A549 (cell line): ENCODE results near the gene MPST. TPM values are rescaled to one million over a fixed set of nuclear protein-coding genes. Genes with fewer than 3 reads are reported as not detected.

Experiments used
- ATAC-seq, 2 experiments: fragments of 200-7000 bp in 1 of 2; fragments of >200 bp in 1 of 2; cut with Nextera tagmentation in 1 of 2; cut with Tn5 transposase in 1 of 2; 3 replicates each; pipeline versions ENCODE4 v1.8.0 to v1.9.1; 2018 to 2020; ENCODE audit warnings: mild to moderate bottlenecking in 1 of 2, moderate library complexity in 1 of 2
- CTCF ChIA-PET: fragments of 300-600 bp; sonication (Branson Sonifier 250); formaldehyde crosslinking; extraction: SDS; loops from one replicate; lab custom pipeline; 2021; ENCODE audit warnings: antibody characterized with exemption, inconsistent platforms; lab: Yijun Ruan, JAX
- POLR2A ChIA-PET: fragments of 350-600 bp; formaldehyde crosslinking; extraction: SDS; loops from one replicate; lab custom pipeline; 2021; ENCODE audit warnings: antibody characterized with exemption, inconsistent platforms; lab: Yijun Ruan, JAX
- DNase-seq, 2 experiments: peaks; one replicate each; pipeline versions ENCODE4 v3.0.0 to v3.0.0-alpha.2; 2011 to 2016; ENCODE audit warnings: low read depth in 1 of 2, low spot score in 1 of 2
- FAIRE-seq: peaks from 2 replicates; lab custom pipeline; 2011; peaks lifted over from hg19 to GRCh38; lab: Jason Lieb, UNC
- H3K27ac ChIP-seq, 2 experiments: fragments of >200 bp; sonication (Bioruptor Twin); formaldehyde crosslinking; 3 replicates each; pipeline ENCODE4 v1.5.1; 2016 to 2017
- H3K4me1 ChIP-seq: fragments of >200 bp; sonication (Bioruptor Twin); formaldehyde crosslinking; 3 replicates; pipeline ENCODE4 v1.6.1; 2016
- H3K4me2 ChIP-seq: fragments of >200 bp; sonication (Bioruptor Twin); formaldehyde crosslinking; 3 replicates; pipeline ENCODE4 v1.6.1; 2016
- H3K4me3 ChIP-seq: fragments of >200 bp; sonication (Bioruptor Twin); formaldehyde crosslinking; 3 replicates; pipeline ENCODE4 v1.5.1; 2016
- H3K9me3 ChIP-seq: fragments of >200 bp; sonication (Bioruptor Twin); formaldehyde crosslinking; 3 replicates; pipeline ENCODE4 v1.6.1; 2016
- ATOH8 ChIP-seq: fragments of 250-450 bp; sonication (Bioruptor Pico); IDR thresholded peaks from 2 replicates; pipeline ENCODE4 v1.5.0; 2020; ENCODE audit warnings: low read depth, mild to moderate bottlenecking, moderate library complexity
- CEBPB ChIP-seq, 2 experiments: fragments of >200 bp in 1 of 2; sonication (Bioruptor Twin) in 1 of 2; formaldehyde crosslinking in 1 of 2; IDR thresholded peaks; 2 replicates each; pipeline ENCODE4 v1.6.1; 2012 to 2016
- CHD2 ChIP-seq: fragments of 150-350 bp; IDR thresholded peaks from 2 replicates; pipeline ENCODE4 v1.6.1; 2014; ENCODE audit warnings: low read length; ENCODE audit not compliant: partially characterized antibody
- E2F6 ChIP-seq: IDR thresholded peaks from 2 replicates; pipeline ENCODE4 v1.6.1; 2012; ENCODE audit warnings: low read depth, borderline replicate concordance
- EHF ChIP-seq: fragments of 250-450 bp; sonication (Bioruptor Pico); IDR thresholded peaks from 2 replicates; pipeline ENCODE4 v1.5.0; 2020; ENCODE audit warnings: mild to moderate bottlenecking
- FOSB ChIP-seq: fragments of 250-450 bp; sonication (Bioruptor Pico); IDR thresholded peaks from 2 replicates; pipeline ENCODE4 v1.5.0; 2020; ENCODE audit warnings: mild to moderate bottlenecking, moderate library complexity
- HDAC2 ChIP-seq: fragments of 200-600 bp; sonication (generic); IDR thresholded peaks from 2 replicates; pipeline ENCODE4 v1.6.1; 2016
- HEYL ChIP-seq: fragments of 250-450 bp; sonication (Bioruptor Pico); IDR thresholded peaks from 2 replicates; pipeline ENCODE4 v1.8.0; 2021; ENCODE audit warnings: mild to moderate bottlenecking, moderate library complexity
- HOXA7 ChIP-seq: fragments of 250-450 bp; sonication (Bioruptor Pico); IDR thresholded peaks from 2 replicates; pipeline ENCODE4 v1.5.0; 2020; ENCODE audit warnings: mild to moderate bottlenecking, moderate library complexity
- HOXB13 ChIP-seq: fragments of 250-450 bp; sonication (Bioruptor Pico); IDR thresholded peaks from 2 replicates; pipeline ENCODE4 v1.5.0; 2020; ENCODE audit warnings: low read depth, mild to moderate bottlenecking, moderate library complexity
- HOXB5 ChIP-seq: fragments of 250-450 bp; sonication (Bioruptor Pico); IDR thresholded peaks from 2 replicates; pipeline ENCODE4 v1.5.0; 2020; ENCODE audit warnings: mild to moderate bottlenecking, moderate library complexity
- KDM5A ChIP-seq: fragments of 200-600 bp; sonication (generic); IDR thresholded peaks from 2 replicates; pipeline ENCODE4 v1.6.1; 2016; ENCODE audit warnings: antibody characterized with exemption, mild to moderate bottlenecking
- MAFK ChIP-seq: fragments of 450-650 bp; IDR thresholded peaks from 2 replicates; pipeline ENCODE4 v1.6.1; 2014; ENCODE audit not compliant: partially characterized antibody
- MAZ ChIP-seq: fragments of 150-350 bp; IDR thresholded peaks from 2 replicates; pipeline ENCODE4 v1.6.1; 2014; ENCODE audit warnings: antibody characterized with exemption, low read depth, low read length, borderline replicate concordance
- MYC ChIP-seq: IDR thresholded peaks from 2 replicates; pipeline ENCODE4 v1.6.1; 2012; ENCODE audit warnings: mild to moderate bottlenecking, inconsistent platforms, low read length, improper control_type of control experiment, borderline replicate concordance
- POLR2AphosphoS2 ChIP-seq: conservative IDR thresholded peaks from 2 replicates; pipeline ENCODE4 v1.6.1; 2012; ENCODE audit warnings: low read length, improper control_type of control experiment, inconsistent platforms
- RCOR1 ChIP-seq: fragments of 150-350 bp; IDR thresholded peaks from 2 replicates; pipeline ENCODE4 v1.6.1; 2014; ENCODE audit warnings: antibody characterized with exemption, low read length, low read depth
- RNF2 ChIP-seq: fragments of 200-600 bp; sonication (generic); IDR thresholded peaks from 2 replicates; pipeline ENCODE4 v1.6.1; 2016; ENCODE audit warnings: low read depth, mild to moderate bottlenecking, antibody characterized with exemption, moderate library complexity, borderline replicate concordance
- USF2 ChIP-seq: fragments of 450-650 bp; IDR thresholded peaks from 2 replicates; pipeline ENCODE4 v1.6.1; 2014; ENCODE audit warnings: antibody characterized with exemption
- ZFP36 ChIP-seq: fragments of 450-650 bp; IDR thresholded peaks from 2 replicates; pipeline ENCODE4 v1.6.1; 2014; ENCODE audit warnings: borderline replicate concordance; ENCODE audit not compliant: partially characterized antibody
- ZNF302 ChIP-seq: fragments of 250-450 bp; sonication (Bioruptor Pico); IDR thresholded peaks from 2 replicates; pipeline ENCODE4 v1.9.0; 2021; ENCODE audit warnings: inconsistent platforms, mild to moderate bottlenecking, moderate library complexity
- ZSCAN20 ChIP-seq: fragments of 250-450 bp; sonication (Bioruptor Pico); IDR thresholded peaks from 2 replicates; pipeline ENCODE4 v1.8.0; 2022; ENCODE audit warnings: mild to moderate bottlenecking, moderate library complexity
- WGBS: methylation state at CpG from one replicate; pipeline ENCODE4 v1.1.6; 2017; ENCODE audit errors: missing lambda C conversion rate; 5-methylcytosine and 5-hydroxymethylcytosine counted together
- polyA plus RNA-seq, 4 experiments: library from polyadenylated mRNA; depleted of rRNA in 3 of 4; stranded (reverse); fragments of >200 nt; fragmentation: RNase III in 1 of 4; extraction: RNeasy Plus Mini Kit Qiagen cat#74134 plus additional on column Dnase treatment in 1 of 4; gene quantifications; 2 replicates in 3 of 4; 3 replicates in 1 of 4; pipeline ENCODE4 v1.2.3, GENCODE V29; 2011 to 2017

MPST gene
- polyA plus RNA-seq, 2 of the 4 experiments (the other 2 are of a cell fraction): 44.2 to 63.3 TPM

GRCh38 chr22:37054056-37054395 lies 34.5 kb downstream of the MPST start:
- ChIA-PET POLR2A (no interaction called here), CTCF (interaction anchor here (1.6 to 2.2 kb wide), 2 partner anchors 10 to 145 kb away, joined by 3 to 6 read pairs; no protein-coding TSS in a partner anchor)
- H3K27ac ChIP-seq: no peak overlapping the region
- H3K4me1 ChIP-seq: peaks cover 14% of the 10 kb centered on the region; the same call in 2 of the 3 replicates
- no peak for TF ChIP-seq CEBPB (IDR thresholded peaks at IDR 0.05)
- no peak for TF ChIP-seq E2F6
- TF ChIP-seq HOXB5 (CRISPR knock-in tag): no peak
- TF ChIP-seq EHF (CRISPR knock-in tag): no peak
- TF ChIP-seq HEYL: no peak
- TF ChIP-seq KDM5A: no peak
- TF ChIP-seq MAFK: no peak
- no peak for TF ChIP-seq RCOR1
- no peak for TF ChIP-seq MYC
- TF ChIP-seq ZSCAN20 (CRISPR knock-in tag): no peak
- TF ChIP-seq HOXB13 (CRISPR knock-in tag): no peak
- no peak for TF ChIP-seq ATOH8 (CRISPR knock-in tag)
- no peak for TF ChIP-seq CHD2
- no peak for TF ChIP-seq FOSB (CRISPR knock-in tag)
- no peak for TF ChIP-seq ZFP36
- no peak for TF ChIP-seq MAZ
- TF ChIP-seq ZNF302 (CRISPR knock-in tag): no peak
- no peak for FAIRE-seq
- no peak for DNase-seq
- ATAC-seq: no peak
- no peak overlapping the region for H3K4me2 ChIP-seq
- no peaks in the 10 kb centered on the region for H3K9me3 ChIP-seq
- no peak overlapping the region for H3K4me3 ChIP-seq
- WGBS: 72% methylated on average over 7 of the region's 8 CpGs

GRCh38 chr22:37054600-37055365 lies 35.2 kb downstream of the MPST start:
- ChIA-PET CTCF (interaction anchor here (0.9 to 2.2 kb wide), 3 partner anchors 10 to 144 kb away, joined by 3 to 6 read pairs (median 5); no protein-coding TSS in a partner anchor), POLR2A (no interaction called here)
- no peak for DNase-seq

GRCh38 chr22:37056246-37056645 lies 36.7 kb downstream of the MPST start:
- no peak for FAIRE-seq
- TF ChIP-seq MAFK: no peak
- no peak for TF ChIP-seq POLR2AphosphoS2
- no peak for TF ChIP-seq USF2
- no peak for TF ChIP-seq MYC
- TF ChIP-seq ZFP36: no peak
- no peak for TF ChIP-seq RNF2
- TF ChIP-seq HDAC2: no peak
- TF ChIP-seq, all 56 proteins: peak for 0
- WGBS: 95% methylated on average over 13 of the region's 13 CpGs
- no peak for ATAC-seq
- no peak overlapping the region for H3K4me2 ChIP-seq
- H3K27ac ChIP-seq: no peak overlapping the region
- peaks cover 7% of the 10 kb centered on the region; the same call in 2 of the 3 replicates for H3K4me1 ChIP-seq
- H3K9me3 ChIP-seq: no peaks in the 10 kb centered on the region
- ChIA-PET CTCF (interaction anchor here (0.6 to 2.2 kb wide), 5 partner anchors 9 to 79 kb away, joined by 3 to 6 read pairs (median 3); no protein-coding TSS in a partner anchor), POLR2A (no interaction called here)
- no peak overlapping the region for H3K4me3 ChIP-seq
- DNase-seq: no peak

More at GRCh38 chr22:37054600-37055365, 35.2 kb downstream of the MPST start:
- Histone ChIP-seq H3K9me3 (no peaks in the 10 kb centered on the region), H3K4me2 (no peak overlapping the region), H3K4me3 (no peak overlapping the region), H3K4me1 (peaks cover 14% of the 10 kb centered on the region; the same call in 2 of the 3 replicates), H3K27ac (no peak overlapping the region)
- TF ChIP-seq HOXA7: no peak
- no peak for TF ChIP-seq MAZ
- TF ChIP-seq USF2: no peak
- no peak for ATAC-seq
- no peak for FAIRE-seq
- WGBS: 96% methylated on average over 16 of the region's 20 CpGs
